GM12878 (cell line): ENCODE measurements around the gene NRSN2. TPM values are rescaled to one million over a fixed set of nuclear protein-coding genes. Genes with fewer than 3 reads are reported as not detected.

ENCODE experiments used
- ATAC-seq: fragments of 200-7000 bp; cut with Tn5 transposase; 3 replicates; pipeline ENCODE4 v1.9.1; 2020; ENCODE audit warnings: mild to moderate bottlenecking, moderate library complexity
- BruUV-seq: library from RNA; stranded (reverse); fragments of 400-500 nt; replicated peaks from 2 replicates; lab custom pipeline; 2021; lab: Mats Ljungman, UMichigan
- CTCF ChIA-PET: fragments of 300-600 bp; sonication (Branson Sonifier 250); formaldehyde crosslinking; extraction: SDS; loops from one replicate; lab custom pipeline; 2021; ENCODE audit warnings: inconsistent platforms; lab: Yijun Ruan, JAX
- POLR2A ChIA-PET: fragments of 350-600 bp; formaldehyde crosslinking; extraction: SDS; loops from one replicate; lab custom pipeline; 2021; ENCODE audit warnings: inconsistent platforms; lab: Charles Lee
- RAD21 ChIA-PET: fragments of 300-600 bp; sonication (Branson Sonifier 250); formaldehyde crosslinking; loops from one replicate; lab custom pipeline; 2023; ENCODE audit warnings: antibody characterized with exemption; ENCODE audit not compliant: unreplicated experiment; lab: Charles Lee
- SMC1A ChIA-PET: fragments of 300-600 bp; sonication (Branson Sonifier 250); formaldehyde crosslinking; loops from one replicate; lab custom pipeline; 2023; ENCODE audit not compliant: unreplicated experiment, uncharacterized antibody; lab: Charles Lee
- DNase-seq: peaks from one replicate; pipeline ENCODE4 v3.0.0-alpha.2; 2011; ENCODE audit warnings: low read depth, low spot score
- FAIRE-seq: peaks from 3 replicates; lab custom pipeline; 2011; peaks lifted over from hg19 to GRCh38; lab: Jason Lieb, UNC
- H2AFZ ChIP-seq: 2 replicates; pipeline ENCODE4 v1.6.0; 2011; ENCODE audit warnings: low read depth, low read length, control low read depth; ENCODE audit not compliant: control insufficient read depth
- H3K27ac ChIP-seq: 2 replicates; pipeline ENCODE4 v1.5.1; 2011; ENCODE audit warnings: control low read depth; ENCODE audit not compliant: control insufficient read depth, insufficient read depth
- H3K27me3 ChIP-seq, 2 experiments: replicated peaks in 1 of 2; 2 replicates each; pipeline versions ENCODE4 v1.6.0 to v1.6.1; 2011; ENCODE audit warnings: low read length in 1 of 2; ENCODE audit not compliant: control insufficient read depth in 2 of 2, insufficient read depth in 2 of 2
- H3K36me3 ChIP-seq, 2 experiments: 2 replicates each; pipeline ENCODE4 v1.5.1; 2011; ENCODE audit warnings: low read length in 1 of 2; ENCODE audit not compliant: control insufficient read depth in 2 of 2, insufficient read depth in 2 of 2
- H3K4me1 ChIP-seq: 2 replicates; pipeline ENCODE4 v1.6.1; 2011; ENCODE audit warnings: mild to moderate bottlenecking, low read length, moderate library complexity, mixed read lengths; ENCODE audit not compliant: control insufficient read depth, insufficient read depth
- H3K4me2 ChIP-seq: 2 replicates; pipeline ENCODE4 v1.6.0; 2011; ENCODE audit warnings: control low read depth; ENCODE audit not compliant: control insufficient read depth, insufficient read depth
- H3K4me3 ChIP-seq: fragments of 200-600 bp; sonication (generic); 2 replicates; pipeline ENCODE4 v1.5.1; 2016
- H3K79me2 ChIP-seq: 2 replicates; pipeline ENCODE4 v1.6.0; 2011; ENCODE audit warnings: low read length; ENCODE audit not compliant: control insufficient read depth, insufficient read depth
- H3K9ac ChIP-seq: 2 replicates; pipeline ENCODE4 v1.8.0; 2011; ENCODE audit warnings: low read length, control low read depth, mixed read lengths; ENCODE audit not compliant: control insufficient read depth, insufficient read depth
- H3K9me3 ChIP-seq: replicated peaks from 3 replicates; pipeline ENCODE4 v1.5.1; 2011; ENCODE audit warnings: mild to moderate bottlenecking, low read length; ENCODE audit not compliant: control insufficient read depth, insufficient read depth
- H4K20me1 ChIP-seq: 2 replicates; pipeline ENCODE4 v1.6.0; 2011; ENCODE audit not compliant: control insufficient read depth, insufficient read depth
- BMI1 ChIP-seq: fragments of 450-650 bp; IDR thresholded peaks from 2 replicates; pipeline ENCODE4 v1.6.1; 2016; ENCODE audit warnings: mild to moderate bottlenecking, moderate library complexity, borderline replicate concordance
- E4F1 ChIP-seq: fragments of 450-650 bp; IDR thresholded peaks from 2 replicates; pipeline ENCODE4 v1.6.1; 2018; ENCODE audit warnings: borderline replicate concordance, mild to moderate bottlenecking; ENCODE audit not compliant: partially characterized antibody
- EGR1 ChIP-seq, 2 experiments: IDR thresholded peaks; 1 replicate in 1 of 2; 2 replicates in 1 of 2; pipeline ENCODE4 v1.6.1; 2011 to 2012; ENCODE audit warnings: low read depth in 2 of 2, low read length in 2 of 2, borderline replicate concordance in 1 of 2, mild to moderate bottlenecking in 1 of 2, moderate library complexity in 1 of 2
- ETV6 ChIP-seq, 2 experiments: fragments of 450-650 bp in 1 of 2; IDR thresholded peaks in 1 of 2; conservative IDR thresholded peaks in 1 of 2; 2 replicates each; pipeline ENCODE4 v1.6.1; 2014; ENCODE audit warnings: antibody characterized with exemption in 1 of 2, borderline replicate concordance in 1 of 2, low read depth in 1 of 2, mild to moderate bottlenecking in 1 of 2, moderate library complexity in 1 of 2
- HDAC2 ChIP-seq: fragments of 200-600 bp; sonication (generic); IDR thresholded peaks from 2 replicates; pipeline ENCODE4 v1.6.1; 2017
- KAT2A ChIP-seq: conservative IDR thresholded peaks from 2 replicates; pipeline ENCODE4 v1.6.1; 2011; ENCODE audit warnings: low read depth, low read length; ENCODE audit not compliant: control insufficient read depth
- KDM1A ChIP-seq: fragments of 200-600 bp; sonication (generic); IDR thresholded peaks from 2 replicates; pipeline ENCODE4 v1.6.1; 2016; ENCODE audit warnings: borderline replicate concordance
- MAX ChIP-seq: IDR thresholded peaks from 2 replicates; pipeline ENCODE4 v1.6.1; 2012; ENCODE audit warnings: low read depth, low read length, improper control_type of control experiment
- MEF2A ChIP-seq: IDR thresholded peaks from 2 replicates; pipeline ENCODE4 v1.6.1; 2011; ENCODE audit warnings: low read depth, mild to moderate bottlenecking, low read length, moderate library complexity; ENCODE audit not compliant: insufficient read depth
- MYB ChIP-seq: fragments of 150-350 bp; IDR thresholded peaks from 2 replicates; pipeline ENCODE4 v1.6.1; 2014; ENCODE audit warnings: mild to moderate bottlenecking, low read depth, low read length, borderline replicate concordance
- NR2F1 ChIP-seq: fragments of 450-650 bp; conservative IDR thresholded peaks from 2 replicates; pipeline ENCODE4 v1.6.1; 2017; ENCODE audit warnings: mild to moderate bottlenecking
- POLR2AphosphoS5 ChIP-seq: IDR thresholded peaks from 2 replicates; pipeline ENCODE4 v1.6.1; 2011; ENCODE audit warnings: mild to moderate bottlenecking, low read length, inconsistent platforms
- REST ChIP-seq: IDR thresholded peaks from 2 replicates; pipeline ENCODE4 v1.6.1; 2012; ENCODE audit warnings: mild to moderate bottlenecking, low read depth, low read length
- SIN3A ChIP-seq: IDR thresholded peaks from 2 replicates; pipeline ENCODE4 v1.6.1; 2012; ENCODE audit warnings: low read depth, low read length, improper control_type of control experiment
- SREBF1 ChIP-seq: IDR thresholded peaks from 2 replicates; pipeline ENCODE4 v1.6.1; 2012; ENCODE audit warnings: mild to moderate bottlenecking, low read length
- SRF ChIP-seq, 2 experiments: IDR thresholded peaks; 2 replicates each; pipeline ENCODE4 v1.6.1; 2011; ENCODE audit warnings: low read depth in 2 of 2, low read length in 2 of 2, mild to moderate bottlenecking in 1 of 2, moderate library complexity in 1 of 2
- SUPT20H ChIP-seq: IDR thresholded peaks from 2 replicates; pipeline ENCODE4 v1.6.1; 2011; ENCODE audit warnings: low read depth, mild to moderate bottlenecking, low read length, moderate library complexity, borderline replicate concordance; ENCODE audit not compliant: control insufficient read depth
- TCF3 ChIP-seq: IDR thresholded peaks from 2 replicates; pipeline ENCODE4 v1.6.1; 2012; ENCODE audit warnings: low read depth, mild to moderate bottlenecking, low read length, borderline replicate concordance; ENCODE audit not compliant: insufficient read depth
- WGBS: methylation state at CpG from one replicate; pipeline ENCODE4 v1.1.6; 2016; ENCODE audit warnings: low lambda C conversion rate; ENCODE audit not compliant: insufficient replicate concordance, insufficient coverage; ENCODE audit errors: missing lambda C conversion rate; 5-methylcytosine and 5-hydroxymethylcytosine counted together
- in situ Hi-C: fragments of 300-500 bp; cut with MboI; formaldehyde crosslinking; loops from 9 replicates; pipeline ENCODE4 v1.14.3; 2018; ENCODE audit warnings: mixed read lengths
- intact Hi-C: fragments of 100-400 bp; cut with micrococcal nuclease; formaldehyde crosslinking; loops from one replicate; pipeline ENCODE4 v1.14.2; 2022; ENCODE audit not compliant: unreplicated experiment
- polyA plus RNA-seq, 11 experiments: library from polyadenylated mRNA; depleted of rRNA in 4 of 11; unstranded in 6 of 11; stranded (reverse) in 5 of 11; fragments of >200 nt; fragmentation: Nextera tagmentation in 4 of 11; fragmentation: Illumina TruSeq in 1 of 11; extraction: Ambion mirVana in 4 of 11; extraction: Trizol in 1 of 11; gene quantifications; 1 replicate in 1 of 11; 2 replicates in 10 of 11; pipeline versions ENCODE4 v1.2.1 to v1.2.3, GENCODE V29; 2011 to 2016; ENCODE audit warnings: inconsistent platforms in 2 of 11, missing spikeins in 2 of 11, low read depth in 1 of 11
- total RNA-seq, 4 experiments: library from RNA; depleted of rRNA in 3 of 4; stranded (reverse); fragments of >200 nt in 3 of 4; fragmentation: Illumina TruSeq in 1 of 4; extraction: Trizol in 1 of 4; gene quantifications; 2 replicates each; pipeline versions ENCODE4 v1.2.1 to v1.2.3, GENCODE V29; 2013 to 2021

NRSN2 gene
- total and polyA plus RNA-seq, 10 of the 15 experiments (the other 5 are each of a cell fraction or from before 2014, with no cell fraction given), result 6.2 to 32.4 (median 13.0) TPM

GRCh38 chr20:368915-369314 is 22.0 kb downstream of the NRSN2 start:
- POLR2A ChIA-PET, result no interaction called here
- in situ Hi-C loops (no loop called here), intact Hi-C loops (no loop called here)
- Histone ChIP-seq H3K9ac (no peak overlapping the region), H3K36me3 (no peaks in the 10 kb centered on the region), H3K27ac (no peak overlapping the region), H3K27me3 (no peaks in the 10 kb centered on the region), H3K79me2 (no peaks in the 10 kb centered on the region), H3K9me3 (no peaks in the 10 kb centered on the region), H4K20me1 (no peaks in the 10 kb centered on the region), H2AFZ (no peak overlapping the region), H3K4me3 (no peak overlapping the region), H3K4me1 (peaks cover 11% of the 10 kb centered on the region), H3K4me2 (no peak overlapping the region)
- no peak for TF ChIP-seq REST
- no peak for TF ChIP-seq POLR2AphosphoS5
- no peak for TF ChIP-seq TCF3
- TF ChIP-seq KAT2A, result no peak
- TF ChIP-seq ETV6 (conservative IDR thresholded peaks at IDR 0.05 in 1 of 2, IDR thresholded peaks at IDR 0.05 in 1 of 2; ENCODE audit: borderline replicate concordance in 1 of 2, low read depth in 1 of 2), result no peak
- no peak for TF ChIP-seq SRF (IDR thresholded peaks at IDR 0.05; ENCODE audit: low read depth in 2 of 2, low read length in 2 of 2)
- no peak for TF ChIP-seq HDAC2
- no peak for TF ChIP-seq NR2F1
- no peak for TF ChIP-seq EGR1 (IDR thresholded peaks at IDR 0.05; ENCODE audit: borderline replicate concordance in 1 of 2, low read depth in 2 of 2, low read length in 2 of 2)
- no peak for TF ChIP-seq MAX
- TF ChIP-seq E4F1, result no peak
- no peak for TF ChIP-seq SUPT20H
- TF ChIP-seq SREBF1, result no peak
- no peak for TF ChIP-seq BMI1
- no peak for TF ChIP-seq SIN3A
- no peak for TF ChIP-seq MEF2A
- no peak for TF ChIP-seq KDM1A
- TF ChIP-seq MYB, result no peak
- no peak for FAIRE-seq
- CTCF ChIA-PET, result interaction anchor here (1.3 kb wide), 1 partner anchor 23 kb away, joined by 4 read pairs; no protein-coding TSS in a partner anchor
- ATAC-seq, result no peak
- SMC1A ChIA-PET, result interaction anchor here (1.3 kb wide), 1 partner anchor 109 kb away, joined by 3 read pairs; no protein-coding TSS in a partner anchor
- BruUV-seq, result no TSS peak
- WGBS, result 94% methylated on average over 4 of the region's 4 CpGs
- RAD21 ChIA-PET, result no interaction called here
- no peak for DNase-seq
